Gastrocnemius medialis (tissue), 4 donors: ENCODE measurements around the gene SCAMP1.

Experiments used
- CTCF ChIP-seq, 5 experiments: fragments of 450-650 bp in 3 of 5; fragments of 200-600 bp in 2 of 5; sonication (generic) in 2 of 5; IDR thresholded peaks in 4 of 5; conservative IDR thresholded peaks in 1 of 5; 1 replicate in 4 of 5; 2 replicates in 1 of 5; pipeline ENCODE4 v1.5.1; 2016 to 2019; ENCODE audit warnings: antibody characterized with exemption in 5 of 5, mild to moderate bottlenecking in 3 of 5, moderate library complexity in 3 of 5
- POLR2A ChIP-seq, 2 donors: fragments of 450-650 bp; IDR thresholded peaks; one replicate each; pipeline ENCODE4 v1.6.1; 2017; ENCODE audit warnings: antibody characterized with exemption in 2 of 2, mild to moderate bottlenecking in 2 of 2, moderate library complexity in 2 of 2

GRCh38 chr5:78355561-78355960 lies 4.9 kb upstream of the SCAMP1 start:
- TF ChIP-seq CTCF (IDR thresholded peaks at IDR 0.05 in 4 of 5, conservative IDR thresholded peaks at IDR 0.05 in 1 of 5) (no peak), POLR2A (IDR thresholded peaks at IDR 0.05) (no peak)
